ENCODE data around the gene EMILIN3.

DNA sequence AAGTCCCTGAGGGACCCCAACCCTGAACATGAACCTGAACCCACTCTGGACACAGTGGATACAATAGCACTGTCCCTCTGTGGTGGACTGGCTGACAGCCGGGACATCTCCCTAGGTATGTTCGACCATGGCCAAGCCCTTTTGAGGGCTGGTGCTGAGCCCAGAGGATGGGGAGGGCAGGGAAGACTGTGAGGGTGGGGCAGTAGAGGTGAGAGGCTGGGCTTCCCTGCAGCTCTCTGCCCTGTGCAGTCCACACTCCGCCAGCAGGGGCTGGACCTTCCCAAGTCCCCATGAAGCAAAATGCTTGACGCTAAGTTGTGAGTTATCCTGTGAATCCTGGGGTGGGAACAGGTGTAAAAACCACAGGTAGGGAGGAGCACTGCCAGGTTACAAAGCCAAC lies 14.5 kb downstream of the EMILIN3 start:
- TF ChIP-seq, protein P1, sequence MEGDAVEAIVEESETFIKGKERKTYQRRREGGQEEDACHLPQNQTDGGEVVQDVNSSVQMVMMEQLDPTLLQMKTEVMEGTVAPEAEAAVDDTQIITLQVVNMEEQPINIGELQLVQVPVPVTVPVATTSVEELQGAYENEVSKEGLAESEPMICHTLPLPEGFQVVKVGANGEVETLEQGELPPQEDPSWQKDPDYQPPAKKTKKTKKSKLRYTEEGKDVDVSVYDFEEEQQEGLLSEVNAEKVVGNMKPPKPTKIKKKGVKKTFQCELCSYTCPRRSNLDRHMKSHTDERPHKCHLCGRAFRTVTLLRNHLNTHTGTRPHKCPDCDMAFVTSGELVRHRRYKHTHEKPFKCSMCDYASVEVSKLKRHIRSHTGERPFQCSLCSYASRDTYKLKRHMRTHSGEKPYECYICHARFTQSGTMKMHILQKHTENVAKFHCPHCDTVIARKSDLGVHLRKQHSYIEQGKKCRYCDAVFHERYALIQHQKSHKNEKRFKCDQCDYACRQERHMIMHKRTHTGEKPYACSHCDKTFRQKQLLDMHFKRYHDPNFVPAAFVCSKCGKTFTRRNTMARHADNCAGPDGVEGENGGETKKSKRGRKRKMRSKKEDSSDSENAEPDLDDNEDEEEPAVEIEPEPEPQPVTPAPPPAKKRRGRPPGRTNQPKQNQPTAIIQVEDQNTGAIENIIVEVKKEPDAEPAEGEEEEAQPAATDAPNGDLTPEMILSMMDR (IDR thresholded peaks at IDR 0.05 in 8 of 11, conservative IDR thresholded peaks at IDR 0.05 in 3 of 11) = no peak
- TF ChIP-seq POLR2A (IDR thresholded peaks at IDR 0.05) (no peak), POLR2AphosphoS5 (IDR thresholded peaks at IDR 0.05) (no peak)
